Measurements from ENCODE around the gene TTLL8.
"Not testable (repeated sequence)": the region's sequence is repeated elsewhere in the genome, so short reads cannot be mapped to it uniquely, and the experiment has no call there.

Gene TTLL8

GRCh38 chr22:49992921-49993648 is 65.0 kb downstream of the TTLL8 start:
- DNase-seq (ENCODE audit: low read depth in 2 of 3, low spot score in 1 of 3), result peak in 2 of 3 donors; percentile 57 to 64

- DNase-seq (ENCODE audit: low read depth in 2 of 3, low spot score in 1 of 3), result no peak
Observed at GRCh38 chr22:49991907-49992533, 66.1 kb downstream of the TTLL8 start.

- no peak for DNase-seq (ENCODE audit: low read depth in 2 of 3, low spot score in 1 of 3)
Observed at GRCh38 chr22:49991167-49991566, 66.9 kb downstream of the TTLL8 start.

- DNase-seq (ENCODE audit: low read depth in 2 of 3, low spot score in 1 of 3), result not testable (repeated sequence)
Observed at GRCh38 chr22:49989826-49990225, 68.3 kb downstream of the TTLL8 start.

GRCh38 chr22:49986325-49986724 is 71.8 kb downstream of the TTLL8 start:
- no peak for DNase-seq (ENCODE audit: low read depth in 2 of 3, low spot score in 1 of 3)

- DNase-seq (ENCODE audit: low read depth in 2 of 3, low spot score in 1 of 3), result no peak
Observed at GRCh38 chr22:49983148-49984042, 74.7 kb downstream of the TTLL8 start.

- not testable (repeated sequence) for DNase-seq (ENCODE audit: low read depth in 2 of 3, low spot score in 1 of 3)
Observed at GRCh38 chr22:49981799-49982198, 76.3 kb downstream of the TTLL8 start.

- peak in 1 of 3 donors; percentile 58 for DNase-seq (ENCODE audit: low read depth in 2 of 3, low spot score in 1 of 3)
Observed at GRCh38 chr22:49979587-49980264, 78.4 kb downstream of the TTLL8 start.

- DNase-seq (ENCODE audit: low read depth in 2 of 3, low spot score in 1 of 3), result no peak
Observed at GRCh38 chr22:49977578-49977977, 80.5 kb downstream of the TTLL8 start.

- DNase-seq (ENCODE audit: low read depth in 2 of 3, low spot score in 1 of 3), result peak in 2 of 3 donors; percentile 42 to 72
Observed at GRCh38 chr22:49976439-49977175, 81.5 kb downstream of the TTLL8 start.

- peak in 2 of 3 donors; percentile 59 to 66 for DNase-seq (ENCODE audit: low read depth in 2 of 3, low spot score in 1 of 3)
Observed at GRCh38 chr22:49975543-49976389, 82.3 kb downstream of the TTLL8 start.

GRCh38 chr22:49973018-49973961 is 84.8 kb downstream of the TTLL8 start:
- no peak for DNase-seq (ENCODE audit: low read depth in 2 of 3, low spot score in 1 of 3)

- DNase-seq (ENCODE audit: low read depth in 2 of 3, low spot score in 1 of 3), result no peak
Observed at GRCh38 chr22:49972163-49973017, 85.7 kb downstream of the TTLL8 start.

GRCh38 chr22:49971232-49972162 is 86.6 kb downstream of the TTLL8 start:
- peak in 2 of 3 donors; percentile 70 to 72 for DNase-seq (ENCODE audit: low read depth in 2 of 3, low spot score in 1 of 3)

- DNase-seq (ENCODE audit: low read depth in 2 of 3, low spot score in 1 of 3), result peak; percentile 94 to 97 (median 96)
Observed at GRCh38 chr22:49970528-49971231, 87.4 kb downstream of the TTLL8 start.
